Measurements from ENCODE around the gene LRWD1. TPM values are rescaled to one million over a fixed set of nuclear protein-coding genes. Genes with fewer than 3 reads are reported as not detected.
"Not testable (repeated sequence)": the region's sequence is repeated elsewhere in the genome, so short reads cannot be mapped to it uniquely, and the experiment has no call there.

LRWD1 gene
- total RNA-seq, 1 donor from 2014 or later = 11.1 TPM

DNA sequence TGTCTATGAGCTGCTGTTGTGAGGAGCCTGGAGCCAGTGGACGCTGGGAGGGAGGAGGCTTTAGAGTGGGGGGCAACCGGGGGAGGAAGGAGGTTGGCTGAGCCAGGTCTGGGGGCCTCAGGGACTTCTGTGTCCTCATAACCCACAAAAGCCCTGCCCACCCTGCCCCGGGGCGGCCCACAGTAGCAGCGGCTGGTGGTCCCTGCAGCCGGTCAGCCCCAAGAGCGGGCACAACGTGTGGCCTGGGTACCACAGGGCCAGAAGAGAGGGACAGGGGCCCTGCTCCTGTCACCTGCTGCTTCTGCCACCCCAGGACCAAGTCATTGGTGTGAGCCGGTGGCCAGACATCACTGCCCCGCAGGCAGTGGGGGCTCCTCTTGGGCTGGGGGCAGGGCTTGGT is 17.2 kb downstream of the LRWD1 start:
- DNase-seq (ENCODE audit: low spot score) = not testable (repeated sequence)

DNA sequence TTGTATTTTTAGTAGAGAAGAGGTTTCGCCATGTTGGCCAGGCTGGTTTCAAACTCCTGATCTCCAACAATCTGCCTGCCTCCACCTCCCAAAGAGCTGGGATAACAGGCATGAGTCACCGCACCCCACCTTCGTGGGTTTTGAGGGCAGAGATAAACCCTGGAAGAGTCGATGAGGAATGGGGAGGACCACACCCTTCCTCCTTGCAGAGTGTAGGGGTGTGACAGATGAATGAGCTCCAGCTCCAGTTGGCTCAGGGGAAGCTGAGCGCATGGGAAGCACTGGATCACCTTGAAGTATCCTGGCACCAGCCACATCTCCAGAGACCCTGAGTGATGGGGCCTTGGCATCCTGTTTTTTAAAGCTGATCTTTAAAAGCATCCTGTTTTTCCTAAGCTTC is 19.5 kb downstream of the LRWD1 start:
- intact Hi-C loops (cut with DNase I); ATAC-seq; DNase-seq (ENCODE audit: low spot score): not testable (repeated sequence)

More for the DNA sequence above, 17.2 kb downstream of the LRWD1 start:
- ATAC-seq; intact Hi-C loops (cut with DNase I): not testable (repeated sequence)

DNA sequence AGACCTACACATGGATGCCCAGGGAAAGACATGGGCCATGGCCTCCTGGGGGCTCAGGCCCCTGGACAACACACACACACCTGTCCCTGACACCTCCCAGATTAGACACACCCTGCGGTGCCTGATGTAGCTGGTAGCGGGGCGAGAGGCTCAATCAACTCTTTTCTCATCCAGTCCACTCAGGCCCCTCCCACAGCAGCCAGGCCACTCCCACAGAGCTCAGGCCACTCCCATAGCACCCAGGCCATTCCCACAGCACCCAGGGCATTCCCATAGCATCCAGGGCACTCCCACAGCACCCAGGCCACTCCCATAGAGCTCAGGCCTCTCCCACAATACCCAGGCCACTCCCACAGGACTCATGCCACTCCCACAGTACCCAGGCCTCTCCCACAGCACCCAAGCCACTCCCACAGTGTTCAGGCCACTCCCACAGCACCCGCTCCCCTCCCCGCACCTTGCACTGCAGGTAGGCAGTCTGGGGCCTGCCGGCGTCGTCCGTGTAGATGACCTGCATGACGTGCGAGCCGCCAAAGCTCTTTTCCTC is 25.8 kb downstream of the LRWD1 start:
- intact Hi-C loops (cut with DNase I) = not testable (repeated sequence)
- peak; percentile 48 for ATAC-seq
- DNase-seq (ENCODE audit: low spot score) = peak; percentile 76

DNA sequence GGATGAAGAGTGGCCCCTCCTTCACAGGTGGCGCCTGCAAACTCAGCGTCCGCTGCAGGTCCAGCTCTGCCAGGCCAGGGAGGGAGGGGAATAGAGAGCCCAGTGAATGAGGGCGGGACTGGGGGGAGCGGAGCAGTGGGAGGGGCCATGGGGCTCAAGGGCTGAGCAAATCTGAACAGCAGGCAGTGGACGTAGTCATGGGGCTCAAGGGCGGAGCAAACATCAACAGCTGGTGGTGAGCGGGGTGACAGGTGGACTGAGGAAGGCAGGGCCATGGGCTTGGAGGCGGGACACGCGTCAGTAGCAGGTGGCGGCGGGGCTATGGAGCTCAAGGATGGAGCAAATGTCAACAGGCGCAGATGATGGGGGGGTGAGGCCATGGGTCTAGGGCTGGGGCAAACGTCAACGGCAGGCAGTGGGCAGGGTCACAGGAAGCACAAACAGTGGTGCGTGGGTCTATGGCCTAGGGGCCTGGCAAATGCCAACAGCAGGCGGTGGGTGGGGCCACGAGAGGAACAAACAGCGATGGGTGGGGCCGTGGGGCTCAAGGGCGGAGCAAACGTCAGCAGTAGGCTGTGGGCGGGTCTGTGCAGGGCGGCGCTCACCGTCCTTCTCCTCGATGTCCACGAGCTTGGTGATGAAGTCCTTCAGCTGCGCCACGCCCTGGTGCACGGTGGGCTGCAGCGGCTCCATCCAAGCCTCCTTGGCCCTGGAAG is 28.6 kb downstream of the LRWD1 start:
- ATAC-seq = peak; percentile 81
- intact Hi-C loops (cut with DNase I); DNase-seq (ENCODE audit: low spot score): not testable (repeated sequence)

DNA sequence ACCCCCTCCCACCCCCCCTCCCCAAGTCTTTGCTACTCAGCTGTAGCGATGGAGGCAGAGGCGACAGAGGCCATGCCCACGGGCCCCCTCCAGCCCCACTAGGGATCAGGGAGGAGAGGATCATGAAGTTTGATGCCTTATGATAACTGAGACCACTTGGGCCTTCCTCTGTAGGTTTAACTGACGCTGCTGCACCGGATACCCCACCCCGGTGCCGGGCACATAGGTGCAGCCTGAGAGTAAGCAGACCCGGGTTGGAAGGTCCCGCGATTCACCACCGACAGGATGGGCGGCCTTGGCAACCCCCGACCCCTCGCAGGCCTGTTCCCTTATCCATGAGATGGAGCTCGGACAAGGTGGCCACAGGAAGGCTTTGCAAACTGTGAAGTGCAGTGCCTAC is 29.2 kb downstream of the LRWD1 start:
- intact Hi-C loops (cut with DNase I); ATAC-seq; DNase-seq (ENCODE audit: low spot score): not testable (repeated sequence)

DNA sequence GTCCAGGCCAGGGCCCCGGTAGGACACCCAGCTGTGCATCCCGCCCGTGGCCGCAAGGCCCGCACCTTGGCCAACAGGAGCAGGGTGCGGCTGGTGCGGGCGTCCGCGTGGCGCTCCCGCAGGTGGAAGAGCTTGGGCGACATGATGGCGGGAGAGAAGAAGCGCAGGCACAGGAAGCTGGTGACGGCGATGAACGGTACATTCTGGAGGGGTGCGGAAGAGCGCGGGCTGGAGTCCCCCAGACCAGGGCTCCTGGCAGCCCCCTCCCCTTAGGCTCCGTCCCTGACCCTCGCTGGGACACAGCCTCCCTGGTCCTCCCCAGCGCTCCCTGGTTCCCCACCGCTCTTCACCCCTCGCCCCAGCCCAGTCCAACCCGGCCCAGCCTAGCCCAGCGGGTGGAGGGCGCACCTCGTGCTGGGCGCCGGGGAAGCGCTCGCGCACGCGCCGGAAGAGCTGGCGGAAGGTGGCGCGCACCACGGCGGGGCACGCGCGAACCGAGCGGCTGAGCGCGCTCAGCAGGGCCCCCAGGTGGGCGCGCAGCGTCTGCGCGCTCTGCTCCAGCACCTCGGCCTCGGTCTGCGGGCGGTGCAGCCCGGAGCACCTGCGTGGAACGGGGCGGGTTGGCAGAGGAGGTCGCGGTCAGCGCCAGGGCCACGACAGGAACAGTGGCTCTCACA is 29.8 kb downstream of the LRWD1 start:
- DNase-seq (ENCODE audit: low spot score); intact Hi-C loops (cut with DNase I): not testable (repeated sequence)
- ATAC-seq = peak; percentile 18

DNA sequence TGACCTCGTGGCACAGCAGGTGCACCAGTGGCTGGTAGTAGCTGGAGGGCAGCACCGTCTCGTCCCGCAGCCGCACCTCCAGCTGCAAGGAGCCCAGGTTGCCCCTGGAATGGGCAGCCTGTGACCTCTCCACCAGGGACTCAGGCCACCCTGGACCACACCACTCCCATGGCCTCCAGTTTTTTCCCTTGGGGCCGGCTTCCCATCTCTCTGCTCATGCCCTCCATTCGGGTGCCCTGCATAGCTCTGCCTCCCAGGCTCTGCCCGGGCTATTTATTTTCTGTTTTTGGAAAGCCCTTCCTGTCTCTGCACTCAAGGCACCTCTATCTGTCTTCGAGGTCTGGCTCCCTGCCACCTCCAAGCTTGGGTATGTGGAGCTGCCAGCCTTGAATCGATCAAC is 32.1 kb downstream of the LRWD1 start:
- DNase-seq (ENCODE audit: low spot score); intact Hi-C loops (cut with DNase I); ATAC-seq: not testable (repeated sequence)

DNA sequence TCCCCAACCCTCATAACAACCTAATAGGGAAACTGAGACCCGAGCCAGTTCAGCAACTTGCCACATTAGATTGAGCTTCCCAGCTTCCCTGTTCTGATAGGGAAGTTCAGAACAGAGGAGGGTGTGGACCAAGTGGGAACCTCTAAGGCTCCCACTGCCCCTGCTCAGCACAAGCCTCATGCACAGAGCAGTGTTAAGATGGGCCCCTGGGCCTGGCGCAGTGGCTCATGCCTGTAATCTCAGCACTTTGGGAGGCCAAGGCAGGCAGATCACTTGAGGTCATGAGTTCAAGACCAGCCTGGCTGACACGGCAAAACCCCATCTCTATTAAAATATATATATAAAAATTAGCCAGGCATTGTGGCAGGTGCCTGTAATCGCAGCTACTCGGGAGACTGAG is 32.5 kb downstream of the LRWD1 start:
- intact Hi-C loops (cut with DNase I); ATAC-seq; DNase-seq (ENCODE audit: low spot score): not testable (repeated sequence)

DNA sequence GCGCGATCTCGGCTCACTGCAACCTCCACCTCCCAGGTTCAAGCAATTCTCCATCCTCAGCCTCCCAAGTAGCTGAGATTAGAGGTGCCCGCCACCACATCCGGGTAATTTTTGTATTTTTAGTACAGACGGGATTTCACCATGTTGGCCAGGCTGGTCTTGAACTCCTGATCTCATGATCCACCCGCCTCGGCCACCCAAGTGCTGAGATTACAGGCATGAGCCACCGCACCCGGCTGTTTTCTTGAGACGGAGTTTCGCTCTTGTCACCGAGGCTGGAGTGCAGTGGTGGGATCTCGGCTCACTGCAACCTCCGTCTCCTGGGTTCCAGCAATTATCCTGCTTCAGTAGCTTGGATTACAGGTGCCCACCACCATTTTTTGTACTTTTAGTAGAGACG is 33.5 kb downstream of the LRWD1 start:
- DNase-seq (ENCODE audit: low spot score); intact Hi-C loops (cut with DNase I); ATAC-seq: not testable (repeated sequence)

DNA sequence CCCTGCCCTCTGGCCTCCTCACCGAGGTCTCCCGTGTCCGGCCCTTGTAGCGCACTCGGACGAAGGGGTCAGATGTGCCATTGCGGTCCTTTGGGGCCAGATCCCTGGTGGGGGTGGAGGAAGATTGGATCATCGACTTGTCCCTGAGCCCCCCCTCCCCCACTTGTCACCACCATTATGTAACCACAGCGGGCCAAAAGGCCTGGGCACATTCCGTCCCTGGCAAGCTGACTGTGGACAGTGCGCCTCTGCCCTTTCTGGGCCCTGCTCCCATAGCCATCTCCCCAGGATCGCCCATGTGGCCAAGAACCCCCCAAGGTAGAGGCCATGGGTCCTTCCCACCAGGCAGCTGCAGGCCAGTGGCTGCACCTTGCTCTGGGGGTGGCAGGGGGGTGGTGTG is 38.4 kb downstream of the LRWD1 start:
- DNase-seq (ENCODE audit: low spot score); intact Hi-C loops (cut with DNase I): not testable (repeated sequence)
- ATAC-seq = peak; percentile 16

DNA sequence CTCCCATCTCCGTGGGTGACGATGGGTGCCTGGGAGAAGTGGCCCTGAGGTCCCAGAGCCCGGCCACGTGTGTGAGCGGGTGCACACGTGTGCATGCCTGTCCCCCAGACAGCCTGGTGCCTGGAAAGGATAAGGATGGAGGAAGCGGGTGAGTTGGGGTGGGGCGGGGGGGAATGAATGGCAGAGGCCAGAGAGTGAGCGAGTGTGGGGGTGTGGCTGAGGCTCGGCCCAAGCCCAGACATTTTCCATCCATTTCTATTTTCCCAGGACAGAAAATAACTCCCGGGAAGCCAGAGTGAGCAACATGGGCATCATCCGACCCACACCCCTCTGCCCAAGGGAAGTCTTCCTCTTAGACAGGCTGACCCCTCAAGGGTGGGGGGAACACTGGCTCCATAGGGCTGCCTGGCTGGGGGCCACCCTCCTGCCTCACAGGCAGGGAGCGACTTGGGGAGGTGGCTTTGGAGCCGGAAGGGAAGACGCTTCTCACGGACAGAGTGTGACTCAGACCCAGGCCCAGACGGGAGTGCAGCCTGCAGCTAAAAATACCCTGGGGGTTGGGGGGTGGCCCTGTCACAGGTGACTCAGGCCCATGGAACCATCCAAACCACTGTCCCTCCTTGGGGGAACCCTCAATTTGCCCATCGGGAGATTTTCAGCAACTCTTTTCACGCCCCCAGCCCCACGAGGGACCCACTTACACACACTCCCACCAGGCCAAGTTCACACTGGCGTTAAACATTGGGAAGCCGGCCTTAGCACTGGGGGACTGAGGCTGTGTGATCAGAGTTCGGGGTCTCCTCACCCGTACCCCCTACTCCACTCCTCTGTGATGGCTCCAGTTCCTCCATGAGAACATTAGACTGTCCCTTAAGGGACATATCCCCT is 40.8 kb downstream of the LRWD1 start:
- intact Hi-C loops (cut with DNase I); ATAC-seq: not testable (repeated sequence)
- DNase-seq (ENCODE audit: low spot score) = peak; percentile 57

DNA sequence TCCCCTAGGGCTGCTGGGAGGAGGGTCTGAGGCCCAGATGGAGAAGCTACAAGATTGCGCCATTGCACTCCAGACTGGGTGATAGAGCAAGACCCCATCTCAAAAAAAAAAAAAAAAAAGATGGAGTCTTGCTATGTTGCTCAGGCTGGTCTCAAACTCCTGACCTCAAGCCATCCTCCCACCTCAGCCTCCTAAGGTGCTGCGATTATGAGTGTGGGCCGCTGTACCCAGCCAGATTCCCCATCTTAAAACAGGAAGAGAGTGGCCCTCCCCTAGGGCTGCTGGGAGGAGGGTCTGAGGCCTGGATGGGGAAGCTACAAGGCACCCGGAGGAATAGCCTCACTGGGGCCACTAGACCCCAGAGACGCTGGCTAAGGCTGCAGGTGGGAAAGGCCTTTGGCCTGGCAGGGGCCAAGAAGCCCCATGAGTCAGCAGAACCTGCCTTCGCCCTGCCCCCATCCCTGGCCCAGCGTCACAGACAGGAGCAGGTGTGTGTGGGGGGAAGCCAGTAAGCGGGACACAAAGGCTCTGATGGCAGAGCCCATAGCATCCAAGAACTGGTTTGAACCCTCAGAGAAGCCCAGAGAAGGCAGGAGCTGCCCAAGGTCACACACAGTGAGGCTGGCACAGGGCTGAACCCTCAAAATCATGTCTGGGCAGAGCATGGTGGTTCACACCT is 42.8 kb downstream of the LRWD1 start:
- peak; percentile 57 for DNase-seq (ENCODE audit: low spot score)
- ATAC-seq; intact Hi-C loops (cut with DNase I): not testable (repeated sequence)

DNA sequence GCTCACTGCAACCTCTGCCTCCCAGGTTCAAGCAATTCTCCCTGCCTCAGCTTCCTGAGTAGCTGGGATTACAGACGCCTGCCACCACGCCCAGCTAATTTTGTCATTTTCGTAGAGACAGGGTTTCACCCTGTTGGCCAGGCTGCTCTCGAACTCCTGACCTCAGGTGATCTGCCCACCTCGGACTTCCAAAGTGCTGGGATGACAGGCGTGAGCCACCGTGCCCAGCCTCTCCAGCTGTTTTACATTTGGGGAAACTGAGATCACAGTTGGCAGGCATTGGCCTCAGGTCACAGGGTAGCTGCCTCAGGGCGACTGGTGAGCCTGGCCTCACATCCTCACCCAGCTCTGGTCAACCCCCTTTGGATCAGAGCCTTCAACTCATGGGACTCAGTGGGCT is 45.8 kb downstream of the LRWD1 start:
- DNase-seq (ENCODE audit: low spot score) = peak; percentile 42
- intact Hi-C loops (cut with DNase I); ATAC-seq: not testable (repeated sequence)

DNA sequence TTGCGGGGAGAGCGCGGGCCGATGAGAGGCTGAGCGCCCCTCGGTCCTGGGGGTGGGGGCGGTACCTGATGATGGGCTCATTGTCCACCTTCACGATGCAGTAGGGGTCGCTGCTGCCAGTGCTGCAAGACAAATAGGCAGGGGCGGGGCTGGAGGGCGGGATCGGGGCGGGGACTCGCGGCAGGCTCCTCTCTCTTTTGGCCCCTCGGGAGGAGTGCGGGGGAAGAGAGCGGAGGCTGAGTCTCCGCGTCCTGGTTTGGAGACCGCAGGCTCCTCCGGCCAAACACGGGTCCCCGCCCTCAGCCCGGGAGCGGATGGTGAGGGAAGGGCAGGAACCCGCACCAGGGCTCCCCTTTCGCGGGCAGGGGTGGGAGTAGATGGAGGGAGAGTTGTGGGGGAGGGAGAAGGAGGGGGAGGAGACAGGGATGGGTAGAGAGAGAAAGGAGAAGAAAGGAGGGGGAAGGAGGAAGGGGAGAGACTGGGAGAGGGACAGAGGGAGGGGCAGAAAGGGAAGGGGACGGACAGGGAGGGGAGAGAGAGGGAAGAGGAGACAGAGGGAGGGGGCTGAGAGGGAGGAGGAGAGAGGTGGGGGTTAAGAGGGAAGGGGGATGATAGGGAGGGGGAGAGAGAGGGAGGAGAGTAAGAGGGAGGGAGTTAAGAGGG is 47.2 kb downstream of the LRWD1 start:
- ATAC-seq = peak; percentile 81
- DNase-seq (ENCODE audit: low spot score); intact Hi-C loops (cut with DNase I): not testable (repeated sequence)

DNA sequence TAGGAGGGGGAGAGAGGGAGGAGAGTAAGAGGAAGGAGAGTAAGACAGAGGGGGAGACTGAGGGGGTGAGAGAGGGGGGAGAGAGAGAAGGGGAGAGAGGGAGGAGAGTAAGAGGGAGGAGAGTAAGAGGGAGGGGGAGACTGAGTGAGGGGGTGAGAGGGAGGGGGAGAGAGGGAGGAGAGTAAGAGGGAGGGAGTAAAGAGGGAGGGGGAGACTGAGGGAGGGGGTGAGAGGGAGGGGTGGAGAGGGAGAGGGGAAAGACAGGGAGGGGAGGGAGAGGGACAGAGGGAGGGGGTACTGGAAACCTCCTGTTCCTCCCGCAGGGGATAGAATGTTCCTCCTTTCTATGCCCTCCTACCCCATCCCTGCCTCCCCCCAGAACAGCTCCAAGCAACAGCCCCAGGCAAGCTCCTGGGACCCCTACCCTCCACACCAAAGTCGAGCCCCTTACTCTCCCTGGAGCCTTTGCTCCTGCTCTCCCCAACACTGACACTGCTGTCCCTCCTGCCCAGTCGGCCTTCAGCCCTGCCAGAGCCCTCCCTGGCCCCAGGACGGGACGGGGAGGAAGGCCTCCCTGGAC is 47.9 kb downstream of the LRWD1 start:
- intact Hi-C loops (cut with DNase I) = not testable (repeated sequence)
- DNase-seq (ENCODE audit: low spot score) (peak; percentile 73), ATAC-seq (peak; percentile 45)

DNA sequence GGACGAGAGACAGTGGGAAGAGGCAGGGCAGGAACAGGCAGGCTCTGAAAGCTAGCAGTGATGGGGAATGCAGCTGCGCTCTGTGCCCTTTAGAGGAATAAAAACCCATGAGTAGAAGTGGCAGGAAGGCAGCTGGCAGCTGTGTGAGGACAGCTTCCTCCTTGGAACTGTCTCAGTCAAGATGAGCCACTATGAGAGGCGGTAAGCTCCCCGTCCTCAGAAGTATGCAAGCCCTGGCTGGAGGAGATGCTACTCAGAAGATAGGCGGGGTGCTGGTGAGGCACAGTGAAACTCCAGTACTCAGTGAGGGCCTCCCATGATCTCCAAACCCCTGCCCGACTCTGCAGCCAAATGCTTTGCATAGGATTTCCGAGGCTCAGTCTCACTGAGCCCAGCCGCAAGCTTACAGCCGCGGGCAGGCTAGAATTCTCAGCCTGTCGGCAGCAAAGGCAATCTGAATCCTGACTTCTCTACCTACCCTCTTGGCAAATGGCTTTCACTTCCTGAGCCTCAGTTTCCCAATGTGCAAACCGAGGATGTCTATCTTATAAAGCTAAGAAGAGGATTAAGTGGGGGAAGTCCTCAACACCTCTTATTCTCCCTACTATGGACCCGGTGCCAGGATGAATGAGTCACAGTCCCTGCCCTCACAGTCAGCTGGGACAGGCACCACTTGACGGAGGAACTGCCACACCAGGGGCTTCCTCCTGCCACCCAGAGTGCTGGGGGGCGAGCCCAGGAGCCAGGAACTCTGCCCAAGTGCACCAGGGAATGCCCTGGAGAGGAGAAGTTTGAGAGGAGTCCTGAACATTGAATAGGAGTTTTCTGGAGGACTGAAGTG is 50.3 kb downstream of the LRWD1 start:
- intact Hi-C loops (cut with DNase I); ATAC-seq: not testable (repeated sequence)

DNA sequence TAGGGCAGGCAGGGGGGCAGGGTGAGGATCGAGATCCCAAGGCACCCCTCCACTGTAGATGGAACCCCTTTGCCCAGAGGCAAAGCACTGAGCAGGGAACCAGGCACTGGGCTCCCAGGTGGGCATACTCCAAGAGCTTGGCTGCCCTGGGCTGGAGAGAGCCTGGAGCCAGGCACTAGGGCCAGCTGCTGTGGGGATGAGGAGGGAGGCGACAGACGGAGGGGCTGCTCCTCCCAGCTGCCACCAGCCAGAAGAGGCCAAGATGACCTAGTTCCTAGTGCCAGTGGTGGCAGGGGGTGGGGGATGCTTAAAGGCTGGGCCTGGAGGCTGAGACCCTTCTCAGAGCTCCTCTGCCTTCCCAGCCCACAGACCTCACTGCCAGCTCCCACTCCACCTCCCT is 51.1 kb downstream of the LRWD1 start:
- intact Hi-C loops (cut with DNase I); ATAC-seq; DNase-seq (ENCODE audit: low spot score): not testable (repeated sequence)

More for the DNA sequence above, 50.3 kb downstream of the LRWD1 start:
- DNase-seq (ENCODE audit: low spot score) = not testable (repeated sequence)
